ENCODE results near the gene OMA1. TPM values are rescaled to one million over a fixed set of nuclear protein-coding genes. Genes with fewer than 3 reads are reported as not detected.
"Not testable (repeated sequence)": the region's sequence is repeated elsewhere in the genome, so short reads cannot be mapped to it uniquely, and the experiment has no call there.

OMA1 gene
- total RNA-seq, 4 donors from 2014 or later: 17.1 to 32.2 (median 29.0) TPM

DNA sequence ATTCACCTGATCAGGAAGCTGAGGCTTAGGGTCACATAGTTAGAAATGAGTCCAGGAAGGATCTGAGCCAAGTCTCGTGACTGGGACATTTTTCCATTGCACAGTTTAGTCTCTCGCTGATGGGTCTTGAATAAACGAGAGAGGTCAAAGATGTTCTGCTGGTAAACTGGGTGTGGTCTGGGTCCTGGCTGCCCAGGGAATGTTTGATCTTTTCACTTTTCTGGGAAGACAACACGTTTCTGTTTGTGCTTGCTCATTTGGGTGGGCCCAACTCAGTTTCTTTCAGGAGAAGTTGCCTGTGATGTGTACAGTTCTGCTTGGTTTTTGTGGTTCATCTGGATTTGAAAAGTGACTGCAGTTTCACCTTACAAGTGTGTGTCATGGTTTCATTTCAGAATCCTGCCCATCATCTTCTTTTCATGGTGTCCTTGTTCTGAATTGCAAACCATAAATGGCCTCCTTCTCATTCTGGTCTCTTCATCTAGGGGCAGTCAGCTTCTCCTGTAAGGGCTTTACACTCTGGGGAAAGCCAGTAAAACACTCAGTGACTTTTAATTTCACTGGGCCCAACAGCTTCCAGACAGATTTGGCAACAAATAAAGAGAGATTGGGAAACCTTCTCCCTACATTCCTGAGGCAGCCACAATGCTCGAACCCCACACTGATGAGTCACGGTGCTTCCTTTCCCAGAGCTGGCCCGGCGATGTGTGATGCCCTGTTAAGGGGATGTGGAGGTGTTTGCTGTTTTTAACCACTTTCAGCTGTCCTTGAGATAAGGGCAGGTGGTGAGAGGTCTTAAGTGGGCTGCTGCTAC, 37.8 kb upstream of the OMA1 start:
- 19 to 22% methylated on average over 8 of the region's 8 CpGs for WGBS, 2 donors
- Histone ChIP-seq H3K27ac (peak overlapping the region; percentile 1 to 86 (median 50)), H3K9me3 (no peaks in the 10 kb centered on the region), H3K36me3 (no peaks in the 10 kb centered on the region), H3K4me3 (no peak overlapping the region), H3K27me3 (no peaks in the 10 kb centered on the region), H3K4me1 (peaks cover 0 to 29% (median 15%) of the 10 kb centered on the region in 4 donors)
- TF ChIP-seq POLR2A (IDR thresholded peaks at IDR 0.05) (no peak), EP300 (IDR thresholded peaks at IDR 0.05) (peak; percentile 29 to 77)
- TF ChIP-seq, protein P1, sequence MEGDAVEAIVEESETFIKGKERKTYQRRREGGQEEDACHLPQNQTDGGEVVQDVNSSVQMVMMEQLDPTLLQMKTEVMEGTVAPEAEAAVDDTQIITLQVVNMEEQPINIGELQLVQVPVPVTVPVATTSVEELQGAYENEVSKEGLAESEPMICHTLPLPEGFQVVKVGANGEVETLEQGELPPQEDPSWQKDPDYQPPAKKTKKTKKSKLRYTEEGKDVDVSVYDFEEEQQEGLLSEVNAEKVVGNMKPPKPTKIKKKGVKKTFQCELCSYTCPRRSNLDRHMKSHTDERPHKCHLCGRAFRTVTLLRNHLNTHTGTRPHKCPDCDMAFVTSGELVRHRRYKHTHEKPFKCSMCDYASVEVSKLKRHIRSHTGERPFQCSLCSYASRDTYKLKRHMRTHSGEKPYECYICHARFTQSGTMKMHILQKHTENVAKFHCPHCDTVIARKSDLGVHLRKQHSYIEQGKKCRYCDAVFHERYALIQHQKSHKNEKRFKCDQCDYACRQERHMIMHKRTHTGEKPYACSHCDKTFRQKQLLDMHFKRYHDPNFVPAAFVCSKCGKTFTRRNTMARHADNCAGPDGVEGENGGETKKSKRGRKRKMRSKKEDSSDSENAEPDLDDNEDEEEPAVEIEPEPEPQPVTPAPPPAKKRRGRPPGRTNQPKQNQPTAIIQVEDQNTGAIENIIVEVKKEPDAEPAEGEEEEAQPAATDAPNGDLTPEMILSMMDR (IDR thresholded peaks at IDR 0.05): no peak
- peak; percentile 50 to 68 for DNase-seq (ENCODE audit: low spot score in 2 of 2)

DNA sequence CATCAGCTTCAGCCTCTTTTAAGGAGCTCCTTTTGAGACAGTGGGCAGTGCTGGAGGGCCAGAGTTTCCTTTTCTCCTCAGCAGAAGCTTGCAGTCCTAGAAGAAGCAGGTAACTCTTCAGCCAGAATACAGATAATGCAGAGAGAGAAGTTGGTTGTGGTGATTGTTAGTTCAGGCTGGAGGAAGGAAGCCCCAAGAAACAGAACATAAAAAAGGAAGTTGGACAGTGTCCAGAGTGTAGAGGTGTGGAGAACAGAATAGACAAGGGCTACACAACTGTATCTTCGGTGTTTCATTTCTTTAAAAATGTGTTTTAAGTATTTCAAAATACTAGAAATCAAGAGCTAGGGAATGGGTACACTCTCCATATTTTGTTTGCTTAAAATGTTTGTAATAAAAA, 37.0 kb upstream of the OMA1 start:
- Histone ChIP-seq H3K4me1 (peaks cover 0 to 29% (median 15%) of the 10 kb centered on the region in 4 donors), H3K27me3 (no peaks in the 10 kb centered on the region), H3K9me3 (no peaks in the 10 kb centered on the region), H3K4me3 (no peak overlapping the region), H3K36me3 (no peaks in the 10 kb centered on the region), H3K27ac (peak overlapping the region in 2 of 4 donors; percentile 86)
- TF ChIP-seq POLR2A (IDR thresholded peaks at IDR 0.05): no peak
- TF ChIP-seq EP300 (IDR thresholded peaks at IDR 0.05): no peak
- TF ChIP-seq, protein P1 (IDR thresholded peaks at IDR 0.05): no peak
- no peak for DNase-seq (ENCODE audit: low spot score in 2 of 2)
- 59 to 70% methylated on average over 1 of the region's 1 CpG for WGBS, 2 donors

DNA sequence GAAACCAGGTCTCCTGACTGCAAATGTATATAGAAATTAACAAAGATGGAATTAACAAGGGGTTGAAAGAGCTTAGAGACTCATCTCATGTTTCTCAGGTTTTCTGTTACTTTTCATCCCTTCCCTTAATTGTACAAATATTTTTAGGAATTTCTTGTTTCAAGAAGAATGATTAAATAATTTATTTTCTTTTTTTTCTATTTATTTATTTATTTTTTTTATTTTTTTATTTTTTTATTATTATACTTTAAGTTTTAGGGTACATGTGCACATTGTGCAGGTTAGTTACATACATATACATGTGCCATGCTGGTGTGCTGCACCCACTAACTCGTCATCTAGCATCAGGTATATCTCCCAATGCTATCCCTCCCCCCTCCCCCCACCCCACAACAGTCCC, 35.6 kb upstream of the OMA1 start:
- not testable (repeated sequence) for H3K36me3 ChIP-seq; DNase-seq (ENCODE audit: low spot score in 2 of 2); H3K4me3 ChIP-seq; H3K27me3 ChIP-seq; H3K9me3 ChIP-seq; H3K27ac ChIP-seq
- H3K4me1 ChIP-seq: peaks cover 0 to 40% (median 19%) of the 10 kb centered on the region in 4 donors
- 88 to 100% methylated on average over 1 of the region's 1 CpG for WGBS, 2 donors

DNA sequence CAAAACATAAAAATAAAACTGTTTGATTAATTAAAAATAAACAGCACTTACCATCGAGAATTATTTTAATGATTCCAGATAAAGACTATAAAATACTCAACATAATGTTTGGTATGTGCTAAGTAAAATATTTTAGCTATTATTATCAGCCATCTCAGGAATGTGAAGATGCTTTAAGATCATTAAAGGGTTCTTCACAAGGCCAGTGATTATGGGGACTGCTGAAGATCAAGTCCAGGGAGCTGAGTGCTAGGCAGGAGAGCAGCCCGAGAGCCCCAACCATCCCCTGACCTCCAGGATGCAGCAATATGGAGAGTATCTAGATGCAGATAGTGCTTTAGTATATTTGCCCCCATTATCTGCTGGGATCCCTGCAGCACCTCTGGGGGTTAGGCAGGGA, 35.1 kb upstream of the OMA1 start:
- Histone ChIP-seq H3K4me3 (no peak overlapping the region), H3K27me3 (peaks cover 0 to 11% of the 10 kb centered on the region in 2 donors), H3K4me1 (peaks cover 0 to 45% (median 22%) of the 10 kb centered on the region in 4 donors), H3K36me3 (no peaks in the 10 kb centered on the region), H3K9me3 (no peaks in the 10 kb centered on the region), H3K27ac (no peak overlapping the region)
- DNase-seq (ENCODE audit: low spot score in 2 of 2): no peak
- WGBS, 2 donors: 82 to 90% methylated on average over 2 of the region's 2 CpGs
- TF ChIP-seq, protein P1 (IDR thresholded peaks at IDR 0.05): no peak
- TF ChIP-seq POLR2A (IDR thresholded peaks at IDR 0.05) (no peak), EP300 (IDR thresholded peaks at IDR 0.05) (no peak)

DNA sequence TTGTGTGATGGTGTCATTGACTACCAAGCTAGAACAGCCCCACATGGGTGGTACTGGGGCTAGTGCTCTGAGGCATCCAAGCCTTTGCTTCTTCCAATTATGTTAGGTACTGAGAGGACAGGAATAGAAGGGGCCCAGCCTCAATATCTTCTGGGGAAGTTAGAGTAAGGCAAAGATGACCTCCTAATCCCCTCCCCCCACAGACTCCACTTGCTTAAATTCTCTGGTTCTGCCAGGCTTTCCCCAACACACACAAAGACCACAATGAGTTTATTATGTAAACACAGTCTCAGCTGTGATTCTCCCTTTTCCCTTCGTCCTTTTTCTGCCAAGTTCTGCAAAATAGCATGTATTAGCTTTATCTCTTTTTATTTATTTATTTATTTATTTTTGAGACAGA, 33.7 kb upstream of the OMA1 start:
- DNase-seq (ENCODE audit: low spot score in 2 of 2): no peak
- no peaks in the 10 kb centered on the region for H3K36me3 ChIP-seq
- peaks cover 0 to 26% of the 10 kb centered on the region in 2 donors for H3K27me3 ChIP-seq
- no peak for TF ChIP-seq EP300 (IDR thresholded peaks at IDR 0.05)
- TF ChIP-seq, protein P1 (IDR thresholded peaks at IDR 0.05): no peak
- no peak for TF ChIP-seq POLR2A (IDR thresholded peaks at IDR 0.05)
- H3K9me3 ChIP-seq: no peaks in the 10 kb centered on the region
- no peak overlapping the region for H3K4me3 ChIP-seq
- peak overlapping the region in 1 of 4 donors; percentile 31 for H3K27ac ChIP-seq
- peaks cover 0 to 46% (median 25%) of the 10 kb centered on the region in 4 donors for H3K4me1 ChIP-seq
- WGBS, 2 donors: 17 to 29% methylated on average over 1 of the region's 1 CpG
